Mucosa of descending colon (tissue), 3 donors: ENCODE data around the gene WDR45B. TPM values are rescaled to one million over a fixed set of nuclear protein-coding genes. Genes with fewer than 3 reads are reported as not detected.

Experiments
- ATAC-seq: fragments of 200-7000 bp; cut with Tn5 transposase; one replicate; pipeline ENCODE4 v1.9.1; 2020; ENCODE audit warnings: mild to moderate bottlenecking, moderate library complexity
- DNase-seq, 3 donors: peaks; one replicate each; pipeline ENCODE4 v3.0.0-alpha.2; 2020
- H3K36me3 ChIP-seq: fragments of 200-600 bp; one replicate; pipeline ENCODE4 v1.8.0; 2021; ENCODE audit warnings: low read depth, mild to moderate bottlenecking
- H3K4me1 ChIP-seq: fragments of 200-600 bp; one replicate; pipeline ENCODE4 v1.8.0; 2021; ENCODE audit warnings: low read depth, mild to moderate bottlenecking
- H3K4me3 ChIP-seq: fragments of 200-600 bp; one replicate; pipeline ENCODE4 v1.8.0; 2021; ENCODE audit warnings: mild to moderate bottlenecking
- H3K9me3 ChIP-seq: fragments of 200-600 bp; one replicate; pipeline ENCODE4 v1.8.0; 2021; ENCODE audit warnings: mild to moderate bottlenecking
- CTCF ChIP-seq: fragments of 200-600 bp; IDR thresholded peaks from one replicate; pipeline ENCODE4 v1.8.0; 2022; ENCODE audit warnings: antibody characterized with exemption, mild to moderate bottlenecking
- intact Hi-C, 2 donors: fragments of 100-400 bp; cut with DNase I in 1 of 2; cut with micrococcal nuclease in 1 of 2; formaldehyde crosslinking; loops; one replicate each; pipeline versions ENCODE4 v1.11.0 to v1.11.1; 2022; cut with DNase I, micrococcal nuclease
- total RNA-seq, 3 donors: library from RNA; stranded (reverse); fragmentation: NEBNext Ultra II Directional in 2 of 3; extraction: Animal tissue kit (Norgen Biotek cat#: 25700) in 2 of 3; gene quantifications; one replicate each; pipeline versions ENCODE4 v1.2.1 to v1.2.4, GENCODE V29; 2021 to 2023
- donor health status: DM: no; HTN: no; CAD: no; lungs with moderate emphysema.
- donor health status: DM: no; HTN: no; CAD: no.
- donor health status: DM: no; HTN: yes; CAD: no.

Gene WDR45B
- total RNA-seq, 3 donors from 2014 or later, result 69.0 to 76.0 (median 74.4) TPM

GRCh38 chr17:82632451-82632850 lies 15.8 kb downstream of the WDR45B start:
- Histone ChIP-seq H3K9me3 (peaks cover 6% of the 10 kb centered on the region), H3K4me3 (no peak overlapping the region), H3K36me3 (no peaks in the 10 kb centered on the region), H3K4me1 (peaks cover 4% of the 10 kb centered on the region)
- no peak for TF ChIP-seq CTCF
- DNase-seq, result no peak
- intact Hi-C loops, result no loop called here
- no peak for ATAC-seq

- Histone ChIP-seq H3K36me3 (no peaks in the 10 kb centered on the region), H3K4me1 (peaks cover 4% of the 10 kb centered on the region), H3K9me3 (no peaks in the 10 kb centered on the region), H3K4me3 (no peak overlapping the region)
- ATAC-seq (no peak), DNase-seq (no peak)
- intact Hi-C loops, result no loop called here
- no peak for TF ChIP-seq CTCF
Observed at GRCh38 chr17:82631544-82631943, 16.7 kb downstream of the WDR45B start.

- H3K4me3 ChIP-seq, result no peak overlapping the region
- ATAC-seq (no peak), DNase-seq (peak in 1 of 3 donors; percentile 10)
- H3K36me3 ChIP-seq, result peaks cover 1% of the 10 kb centered on the region
- no peaks in the 10 kb centered on the region for H3K4me1 ChIP-seq
- intact Hi-C loops, result no loop called here
- no peaks in the 10 kb centered on the region for H3K9me3 ChIP-seq
- no peak for TF ChIP-seq CTCF
Observed at GRCh38 chr17:82630212-82630611, 18.0 kb downstream of the WDR45B start.

- DNase-seq (no peak), ATAC-seq (no peak)
- no peak for TF ChIP-seq CTCF
- Histone ChIP-seq H3K4me1 (no peaks in the 10 kb centered on the region), H3K36me3 (peaks cover 5% of the 10 kb centered on the region), H3K9me3 (no peaks in the 10 kb centered on the region), H3K4me3 (no peak overlapping the region)
- intact Hi-C loops, result no loop called here
Observed at GRCh38 chr17:82629748-82630147, 18.5 kb downstream of the WDR45B start.

GRCh38 chr17:82627405-82627804 lies 20.8 kb downstream of the WDR45B start:
- Histone ChIP-seq H3K9me3 (no peaks in the 10 kb centered on the region), H3K36me3 (peaks cover 5% of the 10 kb centered on the region), H3K4me1 (no peaks in the 10 kb centered on the region), H3K4me3 (no peak overlapping the region)
- DNase-seq (no peak), ATAC-seq (no peak)
- no peak for TF ChIP-seq CTCF
- intact Hi-C loops, result no loop called here

- H3K36me3 ChIP-seq, result peaks cover 18% of the 10 kb centered on the region
- H3K4me1 ChIP-seq, result no peaks in the 10 kb centered on the region
- DNase-seq (no peak), ATAC-seq (no peak)
- intact Hi-C loops, result no loop called here
- TF ChIP-seq CTCF, result no peak
- H3K4me3 ChIP-seq, result no peak overlapping the region
- H3K9me3 ChIP-seq, result no peaks in the 10 kb centered on the region
Observed at GRCh38 chr17:82623707-82624106, 24.5 kb downstream of the WDR45B start.
